Activated naive CD4-positive, alpha-beta T cell treated with anti-CD3 and anti-CD28 coated beads, Interleukin-2, amount 10 ng/mL, durations not matched to agents 7 days and 5 days (primary cell): ENCODE measurements around the gene MT1M.

Source experiments
- CTCF ChIA-PET: fragments of 350-600 bp; sonication (Branson Sonifier 250); formaldehyde crosslinking; loops from one replicate; lab custom pipeline; 2021; ENCODE audit warnings: antibody characterized with exemption; lab: Charles Lee
- DNase-seq: peaks from one replicate; pipeline ENCODE4 v3.0.0-alpha.2; 2020
- H3K27ac Mint-ChIP-seq: one replicate; pipeline ENCODE4 v1.8.0; 2021; ENCODE audit warnings: mild to moderate bottlenecking, moderate library complexity, mixed read lengths
- H3K27me3 Mint-ChIP-seq: one replicate; pipeline ENCODE4 v1.8.0; 2021; ENCODE audit warnings: mild to moderate bottlenecking, mixed read lengths
- H3K36me3 Mint-ChIP-seq: one replicate; pipeline ENCODE4 v1.8.0; 2021; ENCODE audit warnings: mixed read lengths
- H3K4me1 Mint-ChIP-seq: one replicate; pipeline ENCODE4 v1.8.0; 2021; ENCODE audit warnings: mixed read lengths
- H3K4me3 Mint-ChIP-seq: one replicate; pipeline ENCODE4 v1.8.0; 2021; ENCODE audit warnings: mild to moderate bottlenecking, moderate library complexity, mixed read lengths
- H3K9me3 Mint-ChIP-seq: one replicate; pipeline ENCODE4 v1.8.0; 2021; ENCODE audit warnings: mixed read lengths

MT1M gene

DNA sequence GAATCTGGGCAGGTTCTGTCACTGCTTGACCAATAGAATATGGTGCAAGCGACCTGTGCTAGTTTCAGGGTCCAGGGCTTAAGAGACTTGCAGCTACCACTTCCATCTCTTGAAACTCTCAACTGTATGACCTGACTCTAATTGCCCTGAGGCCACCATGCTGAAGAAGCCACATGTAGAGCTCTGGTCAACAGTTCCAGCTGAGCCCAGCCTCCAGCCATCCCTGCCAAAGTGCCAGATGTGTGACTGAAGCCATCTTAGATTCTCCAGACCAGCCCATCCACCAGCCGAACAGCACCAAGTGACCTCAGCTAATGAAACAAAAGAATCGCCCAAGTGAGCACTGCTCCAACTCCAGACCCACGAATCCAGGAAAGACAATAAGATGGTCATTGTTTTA is 27.5 kb upstream of the MT1M start:
- Mint-ChIP-seq H3K36me3 (peaks cover 1% of the 10 kb centered on the region), H3K9me3 (no peaks in the 10 kb centered on the region), H3K4me3 (no peak overlapping the region), H3K4me1 (peaks cover 34% of the 10 kb centered on the region), H3K27ac (no peak overlapping the region), H3K27me3 (peaks cover 36% of the 10 kb centered on the region)
- no peak for DNase-seq
- CTCF ChIA-PET: interaction anchor here (0.9 to 5.3 kb wide), 6 partner anchors 22 to 104 kb away, joined by 3 to 34 read pairs (median 10); partner anchors contain the start of gene MT1X

DNA sequence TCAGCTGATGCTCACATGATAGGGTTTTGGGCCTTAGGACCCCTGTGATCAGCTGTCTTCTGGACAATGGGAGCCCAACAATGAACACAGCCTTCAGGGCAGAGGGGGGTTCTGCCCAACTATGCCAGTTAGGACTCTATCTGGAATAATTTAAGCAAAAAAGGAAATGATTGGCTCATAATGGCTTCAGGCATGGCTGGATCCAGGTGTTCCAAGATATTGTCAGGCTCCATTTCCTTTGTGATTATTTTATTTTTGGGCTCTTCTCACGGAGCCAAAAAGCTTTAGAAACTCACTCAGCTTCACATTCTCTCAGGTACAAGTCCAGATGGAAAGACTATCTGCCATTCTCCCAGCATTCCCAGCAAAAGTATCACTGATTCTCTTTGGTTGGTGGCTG is 27.0 kb upstream of the MT1M start:
- Mint-ChIP-seq H3K9me3 (no peaks in the 10 kb centered on the region), H3K27me3 (peaks cover 31% of the 10 kb centered on the region), H3K4me3 (no peak overlapping the region), H3K36me3 (peaks cover 1% of the 10 kb centered on the region), H3K27ac (no peak overlapping the region), H3K4me1 (peaks cover 39% of the 10 kb centered on the region)
- no peak for DNase-seq
- CTCF ChIA-PET: interaction anchor here (1.7 to 5.3 kb wide), 4 partner anchors 29 to 103 kb away, joined by 4 to 34 read pairs (median 14); no protein-coding TSS in a partner anchor

DNA sequence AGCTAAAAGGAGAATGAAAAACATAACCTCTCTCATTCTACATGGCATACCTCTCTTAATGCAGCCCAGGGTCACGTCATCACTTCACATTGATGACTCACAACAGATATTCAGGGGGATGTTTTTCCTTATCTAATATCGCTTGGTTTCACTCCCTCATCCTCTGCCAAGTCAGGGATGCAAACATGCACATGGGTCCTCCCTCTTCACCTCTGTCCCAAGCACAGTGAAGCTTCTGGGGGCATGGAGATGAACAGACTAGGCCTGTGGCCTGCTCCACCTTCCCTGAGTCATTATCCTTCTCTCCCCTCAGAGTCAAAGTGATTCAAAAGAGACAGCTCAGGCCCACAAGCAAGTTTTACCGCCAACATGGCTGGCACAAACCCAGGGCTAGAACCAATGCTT is 26.4 kb upstream of the MT1M start:
- Mint-ChIP-seq H3K4me3 (no peak overlapping the region), H3K27ac (no peak overlapping the region), H3K9me3 (no peaks in the 10 kb centered on the region), H3K36me3 (peaks cover 1% of the 10 kb centered on the region), H3K27me3 (peaks cover 25% of the 10 kb centered on the region), H3K4me1 (peaks cover 45% of the 10 kb centered on the region)
- CTCF ChIA-PET: interaction anchor here (1.4 to 5.3 kb wide), 4 partner anchors 25 to 96 kb away, joined by 4 to 34 read pairs (median 14); no protein-coding TSS in a partner anchor
- DNase-seq: no peak

DNA sequence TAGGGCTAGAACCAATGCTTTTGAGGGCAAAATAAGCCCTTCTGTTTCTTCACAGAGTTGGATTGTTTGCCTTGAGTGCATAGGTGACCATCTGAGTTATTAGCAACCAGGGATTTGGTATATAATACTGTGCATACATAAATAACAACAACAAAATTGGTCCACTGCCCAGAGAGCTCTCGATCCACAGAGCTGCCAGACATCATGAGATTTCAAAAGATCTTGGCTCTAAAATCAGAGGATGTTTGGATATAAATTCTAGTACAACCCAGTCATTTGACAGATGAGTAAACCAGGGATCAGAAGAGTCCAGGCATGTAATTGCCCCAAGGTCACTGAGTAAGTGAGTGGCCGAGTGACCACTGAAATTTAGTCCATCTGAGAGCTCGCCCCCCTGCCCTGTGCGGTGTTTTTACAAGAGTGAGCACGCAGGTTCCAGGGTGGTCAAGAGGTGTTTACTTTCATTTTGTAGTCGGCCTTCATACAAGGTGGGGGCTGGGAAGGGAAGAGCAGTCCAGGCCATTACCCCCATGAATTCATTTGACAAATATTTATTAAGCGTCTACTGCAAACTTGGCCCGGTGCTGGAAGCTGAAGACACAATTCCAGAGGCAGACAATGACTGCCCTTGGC is 25.9 kb upstream of the MT1M start:
- Mint-ChIP-seq H3K9me3 (no peaks in the 10 kb centered on the region), H3K4me1 (peaks cover 48% of the 10 kb centered on the region), H3K4me3 (no peak overlapping the region), H3K36me3 (peaks cover 1% of the 10 kb centered on the region), H3K27ac (peak overlapping the region; percentile 80), H3K27me3 (peaks cover 21% of the 10 kb centered on the region)
- CTCF ChIA-PET: interaction anchor here (1.0 to 5.3 kb wide), 3 partner anchors 24 to 95 kb away, joined by 3 to 34 read pairs (median 4); no protein-coding TSS in a partner anchor
- DNase-seq: no peak

DNA sequence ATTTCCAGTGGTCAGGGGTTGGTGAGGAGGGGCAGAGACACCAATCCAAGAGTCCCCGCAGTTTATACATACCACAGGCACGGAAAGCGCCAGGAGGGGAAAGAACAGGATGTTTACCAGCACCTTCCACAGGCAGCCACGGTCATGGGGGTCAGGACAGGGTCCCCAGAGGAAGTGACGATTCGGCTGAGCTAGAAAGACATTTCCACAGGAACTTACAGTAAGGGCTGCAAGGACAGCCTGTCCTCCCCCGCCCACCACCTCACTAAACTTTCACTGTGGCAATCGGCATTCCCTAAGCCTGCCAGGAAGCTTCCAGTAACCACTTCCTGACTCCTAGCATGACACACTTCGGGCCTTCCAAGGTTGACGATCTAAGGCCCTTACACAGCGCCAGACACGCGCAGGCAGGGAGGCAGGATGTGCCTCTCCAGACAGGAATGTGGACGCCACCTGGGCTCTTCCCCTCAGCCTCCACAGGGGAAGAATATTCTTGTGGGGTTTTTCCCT is 25.3 kb upstream of the MT1M start:
- H3K4me3 Mint-ChIP-seq: peak overlapping the region; percentile 31
- H3K27ac Mint-ChIP-seq: peak overlapping the region; percentile 80
- H3K36me3 Mint-ChIP-seq: peaks cover 1% of the 10 kb centered on the region
- peaks cover 16% of the 10 kb centered on the region for H3K27me3 Mint-ChIP-seq
- no peaks in the 10 kb centered on the region for H3K9me3 Mint-ChIP-seq
- peaks cover 48% of the 10 kb centered on the region for H3K4me1 Mint-ChIP-seq
- peak; percentile 42 for DNase-seq
- CTCF ChIA-PET: interaction anchor here (1.0 to 5.3 kb wide), 3 partner anchors 23 to 95 kb away, joined by 3 to 34 read pairs (median 4); no protein-coding TSS in a partner anchor

DNA sequence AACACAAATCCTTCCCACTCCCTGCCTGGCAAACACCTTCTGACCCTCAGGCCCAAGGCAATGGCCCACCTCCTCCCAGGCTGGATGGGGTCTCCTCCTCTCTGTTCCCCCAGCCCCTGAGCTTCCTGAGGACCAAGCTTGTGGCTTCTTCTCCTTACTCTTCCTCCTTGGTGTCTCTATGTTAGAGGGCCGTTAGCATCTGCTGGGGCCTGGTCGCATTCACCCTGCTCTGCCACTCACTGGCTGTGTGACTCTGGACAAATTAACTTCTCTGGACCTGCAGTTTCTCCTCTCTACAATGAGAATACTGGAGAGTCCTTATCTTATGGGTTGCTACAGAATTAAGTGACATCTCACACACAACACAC is 24.8 kb upstream of the MT1M start:
- Mint-ChIP-seq H3K36me3 (peaks cover 1% of the 10 kb centered on the region), H3K27ac (peak overlapping the region; percentile 80), H3K27me3 (peaks cover 15% of the 10 kb centered on the region), H3K4me3 (peak overlapping the region; percentile 63), H3K9me3 (no peaks in the 10 kb centered on the region), H3K4me1 (peaks cover 48% of the 10 kb centered on the region)
- CTCF ChIA-PET: interaction anchor here (1.0 to 5.3 kb wide), 3 partner anchors 30 to 94 kb away, joined by 3 to 34 read pairs (median 5); no protein-coding TSS in a partner anchor
- no peak for DNase-seq

DNA sequence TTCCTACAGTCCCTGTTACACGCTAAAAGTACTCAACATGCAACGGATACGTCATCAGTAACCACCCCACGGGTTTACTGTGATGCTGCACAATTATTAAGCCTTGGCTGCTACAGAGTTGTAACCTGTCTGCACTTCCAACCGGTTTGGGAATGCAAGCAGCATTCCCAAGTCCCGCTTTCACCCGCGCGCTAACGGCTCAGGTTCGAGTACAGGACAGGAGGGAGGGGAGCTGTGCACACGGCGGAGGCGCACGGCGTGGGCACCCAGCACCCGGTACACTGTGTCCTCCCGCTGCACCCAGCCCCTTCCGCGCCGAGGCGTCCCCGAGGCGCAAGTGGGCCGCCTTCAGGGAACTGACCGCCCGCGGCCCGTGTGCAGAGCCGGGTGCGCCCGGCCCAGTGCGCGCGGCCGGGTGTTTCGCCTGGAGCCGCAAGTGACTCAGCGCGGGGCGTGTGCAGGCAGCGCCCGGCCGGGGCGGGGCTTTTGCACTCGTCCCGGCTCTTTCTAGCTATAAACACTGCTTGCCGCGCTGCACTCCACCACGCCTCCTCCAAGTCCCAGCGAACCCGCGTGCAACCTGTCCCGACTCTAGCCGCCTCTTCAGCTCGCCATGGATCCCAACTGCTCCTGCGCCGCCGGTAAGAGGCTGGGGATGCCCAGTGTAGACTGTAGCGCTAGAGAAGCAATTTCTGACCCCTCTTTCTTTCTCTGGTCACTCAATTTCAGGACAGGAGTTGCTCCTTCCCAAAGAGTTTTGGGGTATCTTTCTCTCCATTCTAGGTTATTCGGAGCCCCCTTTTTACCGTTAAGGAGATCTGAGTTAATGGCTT is 24.2 kb upstream of the MT1M start, which contains the start of gene MT2A:
Gene MT2A (plus strand): TSS at position 542 of the 833 bp plus-strand sequence. CDS start 72 bp downstream, at position 614.
- DNase-seq: peak; percentile 94
- peak within 1 kb of the TSS; percentile 93 for H3K27ac Mint-ChIP-seq
- peaks cover 15% of the 10 kb centered on the region for H3K27me3 Mint-ChIP-seq
- peak within 1 kb of the TSS; percentile 92 for H3K4me3 Mint-ChIP-seq
- CTCF ChIA-PET: interaction anchor here (0.6 to 1.3 kb wide), 3 partner anchors 10 to 93 kb away, joined by 3 to 5 read pairs (median 4); no protein-coding TSS in a partner anchor
- no peaks in the 10 kb centered on the region for H3K9me3 Mint-ChIP-seq
- H3K4me1 Mint-ChIP-seq: peaks cover 48% of the 10 kb centered on the region
- peaks cover 1% of the 10 kb centered on the region for H3K36me3 Mint-ChIP-seq

DNA sequence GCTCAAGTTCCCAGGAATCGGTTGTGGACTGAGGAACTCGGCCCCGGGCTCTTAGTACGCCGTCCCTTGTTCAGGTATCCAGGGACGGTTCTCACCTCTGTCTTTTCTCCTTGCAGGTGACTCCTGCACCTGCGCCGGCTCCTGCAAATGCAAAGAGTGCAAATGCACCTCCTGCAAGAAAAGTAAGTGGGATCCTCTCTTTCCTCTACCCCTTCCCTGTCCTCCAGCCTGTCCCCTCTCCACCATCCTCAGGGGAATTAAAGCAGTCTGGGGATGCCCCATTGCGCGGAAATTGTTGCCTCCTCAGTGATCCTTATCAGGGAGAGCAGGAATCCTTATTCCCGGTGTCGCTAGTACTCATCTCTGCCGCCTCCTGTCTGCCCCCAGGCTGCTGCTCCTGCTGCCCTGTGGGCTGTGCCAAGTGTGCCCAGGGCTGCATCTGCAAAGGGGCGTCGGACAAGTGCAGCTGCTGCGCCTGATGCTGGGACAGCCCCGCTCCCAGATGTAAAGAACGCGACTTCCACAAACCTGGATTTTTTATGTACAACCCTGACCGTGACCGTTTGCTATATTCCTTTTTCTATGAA is 23.5 kb upstream of the MT1M start:
- H3K9me3 Mint-ChIP-seq: no peaks in the 10 kb centered on the region
- H3K4me1 Mint-ChIP-seq: peaks cover 44% of the 10 kb centered on the region
- H3K27me3 Mint-ChIP-seq: peaks cover 8% of the 10 kb centered on the region
- H3K27ac Mint-ChIP-seq: peak overlapping the region; percentile 93
- H3K36me3 Mint-ChIP-seq: peaks cover 1% of the 10 kb centered on the region
- peak overlapping the region; percentile 92 for H3K4me3 Mint-ChIP-seq
- DNase-seq: peak; percentile 37
- CTCF ChIA-PET: interaction anchor here (0.6 to 2.1 kb wide), 5 partner anchors 11 to 253 kb away, joined by 3 to 6 read pairs (median 4); no protein-coding TSS in a partner anchor

DNA sequence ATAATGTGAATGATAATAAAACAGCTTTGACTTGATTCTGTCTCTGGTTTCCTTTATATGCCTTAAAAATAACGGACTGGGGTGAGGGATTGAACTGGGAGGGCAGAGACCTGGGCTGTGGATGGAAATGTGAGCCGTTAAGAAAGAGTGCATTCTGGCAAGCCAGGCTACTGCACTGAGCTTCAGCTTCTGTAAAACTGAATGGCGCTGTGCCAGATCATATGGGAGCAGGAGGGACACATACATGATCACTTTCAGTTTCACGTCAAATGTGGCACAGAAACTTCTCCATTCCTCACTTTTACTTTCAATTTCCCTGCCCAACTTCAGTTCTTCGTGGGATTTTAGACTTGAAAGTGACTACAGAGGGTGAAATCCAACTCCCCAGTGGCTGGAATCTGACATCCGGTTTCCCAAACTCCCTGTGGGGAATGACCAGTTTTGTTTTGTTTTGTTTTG is 23.0 kb upstream of the MT1M start:
- no peaks in the 10 kb centered on the region for H3K9me3 Mint-ChIP-seq
- peak overlapping the region; percentile 92 for H3K4me3 Mint-ChIP-seq
- peaks cover 4% of the 10 kb centered on the region for H3K27me3 Mint-ChIP-seq
- peak overlapping the region; percentile 93 for H3K27ac Mint-ChIP-seq
- H3K36me3 Mint-ChIP-seq: peaks cover 1% of the 10 kb centered on the region
- DNase-seq: peak; percentile 86
- CTCF ChIA-PET: interaction anchor here (0.6 to 2.1 kb wide), 3 partner anchors 11 to 254 kb away, joined by 3 to 6 read pairs (median 3); no protein-coding TSS in a partner anchor
- H3K4me1 Mint-ChIP-seq: peaks cover 44% of the 10 kb centered on the region

DNA sequence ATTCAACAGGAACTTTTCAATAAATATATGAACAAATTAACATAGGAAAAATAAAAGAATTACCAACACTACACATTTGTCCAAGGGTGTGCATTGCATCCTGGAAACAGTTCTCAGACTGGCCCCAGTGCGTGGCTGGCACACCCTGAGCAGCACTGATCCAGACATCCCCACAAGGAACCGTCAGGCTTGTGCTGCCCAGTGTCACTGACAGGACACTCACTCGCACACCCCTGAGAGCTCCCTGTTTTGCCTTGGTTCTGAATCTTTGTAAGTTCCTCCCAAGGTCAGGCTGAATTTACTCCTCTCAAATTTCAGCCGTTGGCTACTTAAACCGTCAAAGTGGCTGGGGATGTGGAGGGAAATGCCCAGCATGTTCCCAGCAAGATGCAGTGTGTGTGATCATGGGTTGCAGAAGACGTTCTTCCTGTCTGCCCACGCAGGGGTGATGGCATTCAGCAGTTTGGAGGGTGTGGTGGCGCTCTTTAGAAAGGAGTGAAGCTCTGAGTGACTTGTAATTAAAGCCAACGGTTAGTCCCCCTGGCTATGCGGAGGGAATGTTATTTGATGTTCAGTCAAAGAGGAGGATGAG is 22.3 kb upstream of the MT1M start:
- peak; percentile 47 for DNase-seq
- Mint-ChIP-seq H3K27ac (peak overlapping the region; percentile 93), H3K9me3 (no peaks in the 10 kb centered on the region), H3K27me3 (peaks cover 2% of the 10 kb centered on the region), H3K36me3 (peaks cover 1% of the 10 kb centered on the region), H3K4me3 (peak overlapping the region; percentile 92), H3K4me1 (peaks cover 48% of the 10 kb centered on the region)
- CTCF ChIA-PET: interaction anchor here (0.9 to 2.1 kb wide), 2 partner anchors 92 to 254 kb away, joined by 3 to 6 read pairs; no protein-coding TSS in a partner anchor

DNA sequence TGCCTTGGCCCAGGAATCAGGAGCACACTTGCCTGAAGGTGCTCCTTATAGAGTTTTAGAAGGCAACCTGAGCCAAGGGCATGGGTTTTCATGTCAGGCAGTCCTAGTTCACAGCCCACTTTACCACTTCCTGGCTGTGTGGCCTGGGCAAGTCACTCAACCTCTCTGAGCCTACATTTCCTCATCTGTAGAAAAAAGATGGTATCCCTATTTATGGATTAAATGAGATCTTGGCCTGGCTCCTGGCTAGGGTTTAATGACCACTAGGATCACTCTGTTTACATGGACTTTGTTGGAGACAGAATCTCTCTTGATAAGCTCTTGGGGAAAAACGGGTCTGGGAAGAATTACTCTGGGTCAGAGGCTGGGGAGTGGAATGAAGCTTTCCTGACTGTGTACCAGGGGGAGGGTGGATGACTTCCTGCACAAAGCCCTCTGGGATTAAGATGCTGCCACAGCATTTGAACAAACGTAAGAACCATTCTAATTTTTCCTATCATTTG is 21.8 kb upstream of the MT1M start:
- CTCF ChIA-PET: interaction anchor here (1.2 to 2.1 kb wide), 2 partner anchors 10 to 91 kb away, joined by 4 to 6 read pairs; no protein-coding TSS in a partner anchor
- peaks cover 1% of the 10 kb centered on the region for H3K36me3 Mint-ChIP-seq
- peak overlapping the region; percentile 93 for H3K27ac Mint-ChIP-seq
- H3K9me3 Mint-ChIP-seq: no peaks in the 10 kb centered on the region
- H3K27me3 Mint-ChIP-seq: no peaks in the 10 kb centered on the region
- H3K4me1 Mint-ChIP-seq: peaks cover 48% of the 10 kb centered on the region
- DNase-seq: no peak
- peak overlapping the region; percentile 38 for H3K4me3 Mint-ChIP-seq

DNA sequence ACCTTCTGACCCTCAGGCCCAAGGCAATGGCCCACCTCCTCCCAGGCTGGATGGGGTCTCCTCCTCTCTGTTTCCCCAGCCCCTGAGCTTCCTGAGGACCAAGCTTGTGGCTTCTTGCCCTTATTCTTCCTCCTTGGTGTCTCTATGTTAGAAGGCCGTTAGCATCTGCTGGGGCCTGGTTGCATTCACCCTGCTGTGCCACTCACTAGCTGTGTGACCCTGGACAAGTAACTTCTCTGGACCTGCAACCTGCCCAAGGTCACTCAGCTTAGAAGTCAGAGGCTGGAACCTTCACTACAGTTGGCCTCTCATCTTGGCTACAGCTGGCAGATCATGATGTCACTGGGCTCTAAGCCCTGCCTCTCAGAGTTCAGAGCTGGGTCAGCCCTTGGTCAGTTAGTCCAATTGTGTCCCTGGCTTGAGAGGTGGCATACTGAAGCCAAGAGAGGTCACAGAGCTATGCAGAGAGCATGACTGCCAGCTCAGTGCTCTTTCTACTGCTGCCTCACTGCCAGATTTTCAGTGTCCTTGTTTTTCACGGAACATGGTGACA is 21.1 kb upstream of the MT1M start:
- no peaks in the 10 kb centered on the region for H3K9me3 Mint-ChIP-seq
- H3K4me1 Mint-ChIP-seq: peaks cover 47% of the 10 kb centered on the region
- CTCF ChIA-PET: interaction anchor here (1.2 to 2.1 kb wide), 2 partner anchors 11 to 91 kb away, joined by 4 to 6 read pairs; no protein-coding TSS in a partner anchor
- no peak overlapping the region for H3K27ac Mint-ChIP-seq
- DNase-seq: no peak
- peaks cover 1% of the 10 kb centered on the region for H3K36me3 Mint-ChIP-seq
- H3K27me3 Mint-ChIP-seq: no peaks in the 10 kb centered on the region
- H3K4me3 Mint-ChIP-seq: no peak overlapping the region
